G401 (cell line): Measurements from ENCODE around the gene BRWD1. TPM values are rescaled to one million over a fixed set of nuclear protein-coding genes. Genes with fewer than 3 reads are reported as not detected.
"Not testable (repeated sequence)": the region's sequence is repeated elsewhere in the genome, so short reads cannot be mapped to it uniquely, and the experiment has no call there.

ENCODE experiments used
- DNase-seq: peaks from one replicate; pipeline ENCODE4 v3.0.0-alpha.2; 2015; ENCODE audit warnings: low spot score
- in situ Hi-C: cut with HindIII; loops from 2 replicates; pipeline ENCODE4 v1.10.0; 2016; ENCODE audit warnings: low sequenced_read_pairs, mixed read lengths
- total RNA-seq: library from RNA; depleted of rRNA; stranded (reverse); fragments of >200 nt; shearing (Covaris generic); gene quantifications from 2 replicates; pipeline ENCODE4 v1.2.3, GENCODE V29; 2014; rRNA removed

BRWD1 gene
- total RNA-seq, 1 experiment from 2014 or later = 30.2 TPM

- DNase-seq = no peak
- in situ Hi-C loops = no loop called here
These were observed 161.2 kb downstream of the BRWD1 start for GRCh38 chr21:39152271-39152670.

- no peak for DNase-seq
These were observed 162.6 kb downstream of the BRWD1 start for GRCh38 chr21:39150877-39151276.

DNA sequence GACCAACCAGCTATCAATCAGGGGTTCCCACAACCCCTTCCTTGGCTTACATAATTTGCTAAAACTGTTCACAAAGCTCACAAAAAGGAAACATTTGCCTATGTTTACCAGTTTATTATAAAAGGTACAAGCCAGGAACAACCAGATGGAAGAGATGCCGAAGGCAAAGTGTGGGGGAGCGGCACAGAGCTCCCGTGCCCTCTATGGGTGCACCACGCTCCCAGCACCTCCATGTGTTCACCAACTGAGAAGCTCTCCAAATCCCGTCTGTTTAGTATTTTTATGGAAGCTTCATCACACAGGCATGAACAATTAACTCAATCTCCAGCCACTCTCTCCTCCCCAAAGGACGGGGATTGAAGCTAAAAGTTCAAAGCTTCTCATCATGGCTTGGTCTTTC is 163.1 kb downstream of the BRWD1 start:
- in situ Hi-C loops = no loop called here
- DNase-seq = no peak

More at GRCh38 chr21:39150877-39151276, 162.6 kb downstream of the BRWD1 start:
- in situ Hi-C loops = no loop called here

GRCh38 chr21:39149882-39150281 is 163.6 kb downstream of the BRWD1 start:
- in situ Hi-C loops = no loop called here
- no peak for DNase-seq

- no peak for DNase-seq
- in situ Hi-C loops = no loop called here
These were observed 164.5 kb downstream of the BRWD1 start for GRCh38 chr21:39148975-39149374.

GRCh38 chr21:39144191-39144590 is 169.2 kb downstream of the BRWD1 start:
- in situ Hi-C loops = no loop called here
- no peak for DNase-seq

GRCh38 chr21:39142972-39143371 is 170.5 kb downstream of the BRWD1 start:
- in situ Hi-C loops = no loop called here
- no peak for DNase-seq

DNA sequence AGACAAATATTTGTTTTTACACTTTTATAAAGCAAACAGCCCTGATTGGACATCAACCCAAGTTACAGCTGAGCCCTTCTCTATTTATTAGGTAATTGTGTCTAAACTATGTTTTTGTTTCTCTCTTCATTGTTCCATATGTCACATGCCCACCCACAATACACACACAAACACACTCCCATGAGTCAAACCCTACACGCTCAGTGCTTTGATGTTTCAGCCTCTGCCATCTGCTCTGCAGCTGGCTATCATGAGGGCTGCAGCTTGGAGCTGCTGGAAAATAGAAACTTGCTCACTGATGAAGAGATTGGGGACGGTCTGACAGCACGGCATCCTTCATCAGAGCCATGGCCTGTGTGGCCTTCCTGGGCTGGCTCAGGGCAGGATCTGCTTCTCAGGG is 171.9 kb downstream of the BRWD1 start:
- no peak for DNase-seq
- in situ Hi-C loops = no loop called here

DNA sequence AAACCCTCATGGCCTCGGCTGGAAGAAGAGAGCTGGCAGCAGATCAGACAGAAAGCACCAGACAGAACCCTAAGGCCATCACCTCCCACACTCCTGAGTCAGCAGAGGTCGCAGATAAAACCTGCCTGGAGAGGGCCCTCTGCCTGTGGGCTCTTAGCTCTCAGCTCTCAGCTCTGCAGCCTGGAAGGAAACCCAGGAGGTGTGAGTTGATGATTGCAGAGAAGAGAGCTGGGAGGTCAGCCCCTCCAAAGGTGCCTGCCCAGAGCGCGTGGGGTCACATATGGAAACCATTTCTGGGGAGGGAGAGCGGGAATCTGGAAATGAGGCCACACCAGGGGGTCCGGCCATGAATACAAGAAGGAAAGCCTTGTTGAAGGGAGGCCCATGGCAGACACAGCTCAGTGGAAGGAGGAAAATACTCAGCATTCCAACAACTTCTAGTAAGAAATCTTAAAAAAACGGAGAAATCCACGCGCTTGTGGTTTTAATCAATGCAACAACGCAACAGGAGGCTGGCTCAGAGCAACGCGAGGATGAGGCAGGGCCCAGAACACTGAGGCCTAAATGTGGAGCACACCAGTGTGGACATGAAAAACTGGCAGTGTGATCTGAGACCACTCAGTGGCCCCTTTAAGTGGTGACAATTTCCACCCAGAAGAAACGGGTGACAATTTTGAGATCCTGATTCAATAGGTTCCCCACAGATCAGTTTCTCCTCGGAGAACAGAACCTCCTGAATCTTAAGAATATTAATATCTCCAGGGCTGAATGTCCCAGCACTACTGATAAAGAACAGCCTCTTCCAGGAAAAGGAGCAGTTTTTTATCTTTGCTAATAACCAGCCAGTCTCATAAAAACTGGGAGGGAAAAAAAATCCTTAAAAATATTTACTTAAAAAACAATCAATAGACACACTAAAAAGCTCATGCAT is 175.9 kb downstream of the BRWD1 start:
- DNase-seq = no peak
- in situ Hi-C loops = no loop called here

DNA sequence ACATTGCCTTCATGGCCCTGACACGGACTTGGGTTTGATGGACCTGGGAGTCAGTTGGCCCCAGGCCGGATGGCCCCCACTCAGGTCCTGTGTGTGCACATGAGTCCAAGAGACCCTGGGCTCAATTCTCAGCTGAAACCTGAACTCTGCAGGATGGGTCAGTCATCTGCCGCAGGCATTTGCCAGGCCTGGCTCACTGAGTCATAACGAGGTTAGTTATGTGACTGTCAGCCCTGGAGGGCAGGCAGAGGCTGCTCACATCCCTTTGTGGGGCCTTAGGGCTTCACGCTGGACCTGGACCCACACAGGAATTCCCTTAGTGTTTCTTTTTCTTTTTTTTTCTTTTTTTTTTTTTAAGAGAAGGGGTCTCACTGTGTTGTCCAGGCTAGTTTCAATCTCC is 176.7 kb downstream of the BRWD1 start:
- DNase-seq = no peak
- in situ Hi-C loops = no loop called here

DNA sequence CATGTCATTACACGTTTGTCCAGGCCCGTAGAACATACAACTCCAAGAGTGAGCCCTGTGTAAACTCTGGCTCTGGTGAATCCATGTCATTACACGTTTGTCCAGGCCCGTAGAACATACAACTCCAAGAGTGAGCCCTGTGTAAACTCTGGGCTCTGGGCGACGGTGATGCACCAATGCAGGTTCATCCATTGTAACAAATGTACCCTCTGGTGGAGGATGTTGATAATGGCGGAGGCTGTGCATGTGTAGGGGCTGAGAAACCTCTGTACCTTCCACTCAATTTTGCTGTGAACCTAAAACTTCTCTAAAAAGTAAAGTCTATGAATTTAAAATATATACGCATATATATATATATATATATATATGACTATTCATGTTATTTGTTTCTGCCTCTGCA is 177.3 kb downstream of the BRWD1 start:
- in situ Hi-C loops = not testable (repeated sequence)

DNA sequence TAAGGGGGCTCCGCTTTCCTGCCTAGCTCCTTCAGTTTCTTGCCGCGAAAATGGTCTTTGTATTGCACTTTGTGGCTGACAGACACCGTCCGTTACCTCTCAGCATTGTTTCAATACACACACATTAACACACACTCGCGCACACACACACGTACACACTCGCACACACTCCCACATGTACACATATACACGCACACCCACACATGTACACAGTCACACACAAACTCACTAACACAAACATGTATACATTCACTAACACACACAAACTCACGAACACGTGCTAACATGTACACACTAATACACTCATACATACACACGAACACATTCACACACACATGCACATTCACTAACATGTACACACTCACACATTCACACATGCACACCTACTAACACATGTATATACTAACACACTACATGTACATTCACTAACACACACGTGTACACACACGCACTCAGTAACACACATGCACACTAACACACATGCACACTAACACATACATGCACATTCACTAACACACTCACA is 179.1 kb downstream of the BRWD1 start:
- DNase-seq = no peak
- in situ Hi-C loops = no loop called here

More for the DNA sequence above, 177.3 kb downstream of the BRWD1 start:
- DNase-seq = not testable (repeated sequence)

Other genes with a start within 250 kb of the BRWD1 start
- 159 and 188 TPM in 2 replicates for gene PSMG1, start 130.2 kb downstream of the BRWD1 start, total RNA-seq
- gene HMGN1, start 35.5 kb upstream of the BRWD1 start, total RNA-seq = 480 and 489 TPM in 2 replicates
- gene LCA5L, start 132.1 kb upstream of the BRWD1 start, total RNA-seq = 0.18 and 5.0 TPM in 2 replicates
- gene SH3BGR, start 138.3 kb upstream of the BRWD1 start, total RNA-seq = 0.86 and 2.2 TPM in 2 replicates